Activated CD8-positive, alpha-beta T cell treated with anti-CD3 and anti-CD28 coated beads for 36 hours (primary cell): ENCODE data around the gene HSD17B12. TPM values are rescaled to one million over a fixed set of nuclear protein-coding genes. Genes with fewer than 3 reads are reported as not detected.

Experiments used
- ATAC-seq: fragments of 200-7000 bp; cut with Tn5 transposase; one replicate; pipeline ENCODE4 v1.10.0; 2021; ENCODE audit warnings: mild to moderate bottlenecking, moderate library complexity
- CTCF ChIA-PET: fragments of 350-600 bp; sonication (Branson Sonifier 250); formaldehyde crosslinking; loops from one replicate; lab custom pipeline; 2021; ENCODE audit warnings: antibody characterized with exemption; lab: Charles Lee
- POLR2A ChIA-PET: fragments of 350-600 bp; sonication (Branson Sonifier 250); formaldehyde crosslinking; loops from one replicate; lab custom pipeline; 2021; ENCODE audit warnings: antibody characterized with exemption; lab: Charles Lee
- DNase-seq: peaks from one replicate; pipeline ENCODE4 v3.0.0-alpha.2; 2020
- H3K27ac Mint-ChIP-seq: one replicate; pipeline ENCODE4 v1.8.0; 2021; ENCODE audit warnings: mild to moderate bottlenecking, mixed read lengths
- H3K27me3 Mint-ChIP-seq: one replicate; pipeline ENCODE4 v1.8.0; 2021; ENCODE audit warnings: mixed read lengths
- H3K36me3 Mint-ChIP-seq: one replicate; pipeline ENCODE4 v1.8.0; 2021; ENCODE audit warnings: low read depth, mixed read lengths
- H3K4me1 Mint-ChIP-seq: one replicate; pipeline ENCODE4 v1.8.0; 2021; ENCODE audit warnings: low read depth, mixed read lengths
- H3K4me3 Mint-ChIP-seq: one replicate; pipeline ENCODE4 v1.8.0; 2021; ENCODE audit warnings: mild to moderate bottlenecking, moderate library complexity, mixed read lengths
- H3K9me3 Mint-ChIP-seq: one replicate; pipeline ENCODE4 v1.8.0; 2021; ENCODE audit warnings: mixed read lengths
- intact Hi-C: fragments of 100-400 bp; cut with micrococcal nuclease; formaldehyde crosslinking; loops from one replicate; pipeline ENCODE4 v1.10.0; 2022
- total RNA-seq, 2 experiments: library from RNA; stranded (reverse); gene quantifications; one replicate each; pipeline ENCODE4 v1.2.3, GENCODE V29; 2021
- TF ChIP-seq, protein P1 (sequence below): fragments of 200-600 bp; IDR thresholded peaks from one replicate; pipeline ENCODE4 v1.8.0; 2022; ENCODE audit warnings: antibody characterized with exemption, mild to moderate bottlenecking

The HSD17B12 gene
- total RNA-seq, 2 experiments from 2014 or later: 44.8 to 46.8 TPM

DNA sequence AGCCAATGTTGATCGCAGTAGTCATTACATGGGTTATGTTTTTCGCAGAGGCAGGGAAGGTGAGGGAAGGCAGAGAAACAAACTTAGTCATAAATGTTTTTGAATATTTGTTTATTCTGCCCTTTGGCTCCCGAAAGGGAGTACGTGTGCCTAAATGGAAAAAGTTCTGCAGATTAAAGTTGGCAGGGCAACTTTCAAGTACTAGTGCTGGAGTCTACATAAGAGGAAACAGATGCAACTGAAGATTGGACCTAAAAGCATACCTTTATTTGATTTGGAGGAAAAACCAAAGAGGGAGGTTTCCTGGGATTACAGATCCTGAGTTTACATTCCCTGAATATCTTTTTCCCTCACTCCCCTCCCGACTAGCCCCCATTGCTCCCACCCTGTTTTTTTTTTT lies 5.7 kb downstream of the HSD17B12 start:
- DNase-seq (no peak), ATAC-seq (no peak)
- Mint-ChIP-seq H3K27ac (no peak overlapping the region), H3K4me3 (no peak overlapping the region), H3K9me3 (no peaks in the 10 kb centered on the region), H3K27me3 (no peaks in the 10 kb centered on the region), H3K4me1 (peaks cover 48% of the 10 kb centered on the region), H3K36me3 (peaks cover 54% of the 10 kb centered on the region)
- POLR2A ChIA-PET: interaction anchor here (0.9 kb wide), 1 partner anchor 8 kb away, joined by 3 read pairs; no protein-coding TSS in a partner anchor
- intact Hi-C loops: no loop called here
- CTCF ChIA-PET: interaction anchor here (1.1 to 1.4 kb wide), 2 partner anchors 140 to 165 kb away, joined by 4 to 6 read pairs; no protein-coding TSS in a partner anchor
- TF ChIP-seq, protein P1, sequence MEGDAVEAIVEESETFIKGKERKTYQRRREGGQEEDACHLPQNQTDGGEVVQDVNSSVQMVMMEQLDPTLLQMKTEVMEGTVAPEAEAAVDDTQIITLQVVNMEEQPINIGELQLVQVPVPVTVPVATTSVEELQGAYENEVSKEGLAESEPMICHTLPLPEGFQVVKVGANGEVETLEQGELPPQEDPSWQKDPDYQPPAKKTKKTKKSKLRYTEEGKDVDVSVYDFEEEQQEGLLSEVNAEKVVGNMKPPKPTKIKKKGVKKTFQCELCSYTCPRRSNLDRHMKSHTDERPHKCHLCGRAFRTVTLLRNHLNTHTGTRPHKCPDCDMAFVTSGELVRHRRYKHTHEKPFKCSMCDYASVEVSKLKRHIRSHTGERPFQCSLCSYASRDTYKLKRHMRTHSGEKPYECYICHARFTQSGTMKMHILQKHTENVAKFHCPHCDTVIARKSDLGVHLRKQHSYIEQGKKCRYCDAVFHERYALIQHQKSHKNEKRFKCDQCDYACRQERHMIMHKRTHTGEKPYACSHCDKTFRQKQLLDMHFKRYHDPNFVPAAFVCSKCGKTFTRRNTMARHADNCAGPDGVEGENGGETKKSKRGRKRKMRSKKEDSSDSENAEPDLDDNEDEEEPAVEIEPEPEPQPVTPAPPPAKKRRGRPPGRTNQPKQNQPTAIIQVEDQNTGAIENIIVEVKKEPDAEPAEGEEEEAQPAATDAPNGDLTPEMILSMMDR: no peak

DNA sequence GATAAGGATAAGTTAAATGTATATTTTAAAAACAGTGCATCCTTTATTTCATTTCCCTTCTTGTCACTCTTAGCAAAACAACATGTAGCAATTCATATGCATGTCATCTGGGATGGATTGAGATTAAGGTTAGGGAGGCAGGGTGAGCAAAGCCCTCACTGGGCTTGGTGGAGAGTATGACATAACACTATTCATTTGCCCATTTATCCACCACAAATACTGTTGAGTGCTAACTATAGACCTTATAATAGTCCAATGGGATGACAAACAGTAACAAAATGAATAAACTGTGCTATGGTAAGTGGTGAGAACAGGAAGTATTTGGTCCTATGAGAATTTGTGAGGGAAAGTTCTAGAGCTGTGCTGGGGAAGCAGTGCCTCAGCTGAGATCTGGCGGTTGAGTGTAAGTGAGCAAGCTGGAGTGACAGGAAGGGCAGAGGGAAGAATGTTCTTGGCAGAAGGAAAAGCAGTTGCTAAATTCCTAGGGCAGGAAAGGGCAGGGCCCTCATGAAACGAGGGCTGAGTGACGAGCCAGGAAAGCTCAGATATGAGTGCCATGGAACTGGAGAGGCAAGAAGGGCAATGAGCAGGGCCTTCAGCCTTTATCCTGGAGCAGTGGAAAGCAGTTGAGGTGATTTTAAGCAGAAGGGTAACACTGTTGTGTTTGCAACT lies 6.7 kb downstream of the HSD17B12 start:
- TF ChIP-seq, protein P1: no peak
- H3K4me3 Mint-ChIP-seq: no peak overlapping the region
- intact Hi-C loops: no loop called here
- H3K27ac Mint-ChIP-seq: no peak overlapping the region
- no peaks in the 10 kb centered on the region for H3K9me3 Mint-ChIP-seq
- ChIA-PET POLR2A (interaction anchor here (0.5 kb wide), 1 partner anchor 259 kb away, joined by 3 read pairs; no protein-coding TSS in a partner anchor), CTCF (interaction anchor here (1.3 kb wide), 1 partner anchor 164 kb away, joined by 4 read pairs; no protein-coding TSS in a partner anchor)
- DNase-seq: no peak
- H3K4me1 Mint-ChIP-seq: peaks cover 45% of the 10 kb centered on the region
- peaks cover 52% of the 10 kb centered on the region for H3K36me3 Mint-ChIP-seq
- no peaks in the 10 kb centered on the region for H3K27me3 Mint-ChIP-seq
- ATAC-seq: no peak

DNA sequence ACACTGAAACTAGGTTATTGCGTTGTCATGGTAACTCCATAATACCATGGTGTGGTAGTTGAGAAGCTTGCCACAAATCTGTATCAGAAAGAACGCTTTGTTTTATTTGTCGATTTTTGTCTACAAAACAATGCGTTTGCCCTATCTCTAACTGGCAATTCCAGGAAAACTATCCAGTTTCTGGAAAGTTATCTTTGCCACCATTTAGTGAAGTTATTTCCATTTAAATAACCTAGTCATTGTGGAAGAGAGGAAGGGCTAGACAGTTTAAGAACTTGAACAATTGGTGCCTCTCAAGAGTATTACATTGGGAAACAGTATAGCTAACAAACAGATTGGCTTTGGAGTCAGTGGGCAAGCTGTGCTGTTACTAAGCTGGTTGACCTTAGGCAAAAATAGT lies 7.9 kb downstream of the HSD17B12 start:
- H3K4me3 Mint-ChIP-seq: no peak overlapping the region
- ATAC-seq (no peak), DNase-seq (no peak)
- H3K27ac Mint-ChIP-seq: no peak overlapping the region
- peaks cover 42% of the 10 kb centered on the region for H3K36me3 Mint-ChIP-seq
- H3K4me1 Mint-ChIP-seq: peaks cover 40% of the 10 kb centered on the region
- TF ChIP-seq, protein P1: no peak
- H3K27me3 Mint-ChIP-seq: no peaks in the 10 kb centered on the region
- CTCF ChIA-PET: no interaction called here
- no peaks in the 10 kb centered on the region for H3K9me3 Mint-ChIP-seq
- intact Hi-C loops: no loop called here
- POLR2A ChIA-PET: no interaction called here

DNA sequence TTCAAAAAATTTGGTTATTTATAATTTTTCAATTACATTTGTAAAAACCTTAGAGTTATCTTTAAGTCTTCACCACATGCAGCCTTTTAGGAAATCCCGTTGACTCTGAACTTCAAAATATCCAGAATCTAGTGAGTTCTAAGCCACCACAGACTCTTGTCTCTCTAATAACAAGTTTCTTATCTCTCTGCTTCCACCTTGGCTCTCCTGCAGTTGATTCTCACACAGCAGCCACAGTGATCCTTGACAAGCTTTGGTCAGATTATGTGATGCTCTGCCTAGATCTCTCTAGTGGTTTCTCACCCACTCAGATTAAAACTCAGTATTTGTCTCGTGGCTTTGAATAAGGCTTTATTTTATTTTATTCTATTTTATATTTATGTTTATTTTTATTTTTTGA lies 8.6 kb downstream of the HSD17B12 start:
- DNase-seq (no peak), ATAC-seq (no peak)
- ChIA-PET CTCF (no interaction called here), POLR2A (no interaction called here)
- H3K36me3 Mint-ChIP-seq: peaks cover 41% of the 10 kb centered on the region
- H3K27me3 Mint-ChIP-seq: no peaks in the 10 kb centered on the region
- no peaks in the 10 kb centered on the region for H3K9me3 Mint-ChIP-seq
- peaks cover 37% of the 10 kb centered on the region for H3K4me1 Mint-ChIP-seq
- no peak overlapping the region for H3K4me3 Mint-ChIP-seq
- no peak overlapping the region for H3K27ac Mint-ChIP-seq
- intact Hi-C loops: no loop called here
- TF ChIP-seq, protein P1: no peak

DNA sequence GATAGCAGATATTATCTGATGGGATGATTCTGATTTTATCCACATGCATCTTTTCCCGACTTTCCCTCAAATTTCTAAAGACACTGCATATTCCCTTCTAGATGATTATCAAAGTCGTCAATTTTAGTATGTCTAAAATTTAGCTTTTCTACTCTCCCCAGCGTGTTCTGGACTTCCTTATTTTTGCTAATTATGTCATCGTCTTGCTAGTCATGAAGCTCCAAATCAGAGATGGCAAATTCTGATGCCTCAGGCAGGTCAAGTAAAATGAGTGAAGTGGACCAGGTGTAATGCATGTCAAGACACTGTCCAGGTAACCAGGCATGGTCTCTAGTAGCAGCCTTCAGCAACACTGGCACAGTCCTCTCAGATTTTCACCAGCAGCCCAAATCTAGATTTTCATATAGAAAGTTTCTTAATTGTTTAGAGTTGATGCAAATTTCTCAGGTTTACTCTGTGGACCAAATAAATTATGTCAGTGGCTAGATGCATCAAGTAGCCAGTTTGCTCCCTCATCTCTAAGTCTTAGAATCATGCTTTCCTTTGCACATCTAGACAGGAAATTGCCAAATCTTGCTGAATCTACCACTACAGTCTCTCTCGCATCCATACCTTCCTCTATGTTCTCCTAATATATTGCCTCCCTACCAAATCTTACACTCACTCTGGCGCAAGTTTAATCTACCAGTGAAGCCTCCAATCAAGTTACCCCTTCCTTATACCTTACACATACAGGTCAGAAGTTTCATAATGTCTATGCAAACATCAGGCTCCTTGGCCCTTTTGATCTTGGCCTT lies 10.6 kb downstream of the HSD17B12 start:
- Mint-ChIP-seq H3K27me3 (no peaks in the 10 kb centered on the region), H3K4me3 (no peak overlapping the region), H3K27ac (no peak overlapping the region), H3K4me1 (peaks cover 26% of the 10 kb centered on the region), H3K36me3 (peaks cover 31% of the 10 kb centered on the region), H3K9me3 (no peaks in the 10 kb centered on the region)
- ATAC-seq (no peak), DNase-seq (no peak)
- CTCF ChIA-PET: no interaction called here
- POLR2A ChIA-PET: no interaction called here
- TF ChIP-seq, protein P1: no peak
- intact Hi-C loops: no loop called here
